Upper lobe of right lung (tissue), 1 donor: ENCODE data around the gene PSME3. TPM values are rescaled to one million over a fixed set of nuclear protein-coding genes. Genes with fewer than 3 reads are reported as not detected.
"Not testable (repeated sequence)": the region's sequence is repeated elsewhere in the genome, so short reads cannot be mapped to it uniquely, and the experiment has no call there.

Source experiments
- ATAC-seq: fragments of 200-7000 bp; cut with Tn5 transposase; one replicate; pipeline ENCODE4 v1.9.1; 2020; ENCODE audit warnings: mild to moderate bottlenecking, moderate library complexity
- DNase-seq: peaks from one replicate; pipeline ENCODE4 v3.0.0-alpha.2; 2020
- H3K27ac ChIP-seq: fragments of 200-600 bp; one replicate; pipeline ENCODE4 v1.8.0; 2022
- H3K27me3 ChIP-seq: fragments of 200-600 bp; one replicate; pipeline ENCODE4 v1.8.0; 2022; ENCODE audit warnings: mild to moderate bottlenecking
- H3K36me3 ChIP-seq: fragments of 200-600 bp; one replicate; pipeline ENCODE4 v1.8.0; 2022
- H3K4me1 ChIP-seq: fragments of 200-600 bp; one replicate; pipeline ENCODE4 v1.8.0; 2022
- H3K4me3 ChIP-seq: fragments of 200-600 bp; one replicate; pipeline ENCODE4 v1.8.0; 2022; ENCODE audit warnings: mild to moderate bottlenecking
- H3K9me3 ChIP-seq: fragments of 200-600 bp; one replicate; pipeline ENCODE4 v1.8.0; 2022
- CTCF ChIP-seq: fragments of 200-600 bp; IDR thresholded peaks from one replicate; pipeline ENCODE4 v1.8.0; 2022; ENCODE audit warnings: antibody characterized with exemption
- intact Hi-C: fragments of 100-400 bp; cut with DNase I; formaldehyde crosslinking; loops from one replicate; pipeline ENCODE4 v1.11.0; 2022
- total RNA-seq: library from RNA; stranded (reverse); fragmentation: NEBNext Ultra II Directional; extraction: Animal tissue kit (Norgen Biotek cat#: 25700); gene quantifications from one replicate; pipeline ENCODE4 v1.2.1, GENCODE V29; 2021
- donor health status: DM: no; HTN: yes; CAD: no; lungs with severe emphysema.

Gene PSME3
- total RNA-seq, 1 donor from 2014 or later = 89.4 TPM

GRCh38 chr17:42853004-42853403 lies 19.8 kb downstream of the PSME3 start:
- no peaks in the 10 kb centered on the region for H3K27me3 ChIP-seq
- ATAC-seq (peak; percentile 5), DNase-seq (peak; percentile 40)
- no peak for TF ChIP-seq CTCF
- H3K36me3 ChIP-seq = no peaks in the 10 kb centered on the region
- H3K4me1 ChIP-seq = peaks cover 11% of the 10 kb centered on the region
- no peaks in the 10 kb centered on the region for H3K9me3 ChIP-seq
- intact Hi-C loops = no loop called here
- H3K4me3 ChIP-seq = peak overlapping the region; percentile 53
- H3K27ac ChIP-seq = peak overlapping the region; percentile 85

GRCh38 chr17:42853597-42853967 lies 20.4 kb downstream of the PSME3 start:
- DNase-seq = peak; percentile 13
- ATAC-seq = no peak
- no peaks in the 10 kb centered on the region for H3K9me3 ChIP-seq
- H3K27me3 ChIP-seq = no peaks in the 10 kb centered on the region
- no peaks in the 10 kb centered on the region for H3K36me3 ChIP-seq
- intact Hi-C loops = no loop called here
- peak overlapping the region; percentile 85 for H3K27ac ChIP-seq
- peak overlapping the region; percentile 53 for H3K4me3 ChIP-seq
- TF ChIP-seq CTCF = no peak
- peaks cover 11% of the 10 kb centered on the region for H3K4me1 ChIP-seq

DNA sequence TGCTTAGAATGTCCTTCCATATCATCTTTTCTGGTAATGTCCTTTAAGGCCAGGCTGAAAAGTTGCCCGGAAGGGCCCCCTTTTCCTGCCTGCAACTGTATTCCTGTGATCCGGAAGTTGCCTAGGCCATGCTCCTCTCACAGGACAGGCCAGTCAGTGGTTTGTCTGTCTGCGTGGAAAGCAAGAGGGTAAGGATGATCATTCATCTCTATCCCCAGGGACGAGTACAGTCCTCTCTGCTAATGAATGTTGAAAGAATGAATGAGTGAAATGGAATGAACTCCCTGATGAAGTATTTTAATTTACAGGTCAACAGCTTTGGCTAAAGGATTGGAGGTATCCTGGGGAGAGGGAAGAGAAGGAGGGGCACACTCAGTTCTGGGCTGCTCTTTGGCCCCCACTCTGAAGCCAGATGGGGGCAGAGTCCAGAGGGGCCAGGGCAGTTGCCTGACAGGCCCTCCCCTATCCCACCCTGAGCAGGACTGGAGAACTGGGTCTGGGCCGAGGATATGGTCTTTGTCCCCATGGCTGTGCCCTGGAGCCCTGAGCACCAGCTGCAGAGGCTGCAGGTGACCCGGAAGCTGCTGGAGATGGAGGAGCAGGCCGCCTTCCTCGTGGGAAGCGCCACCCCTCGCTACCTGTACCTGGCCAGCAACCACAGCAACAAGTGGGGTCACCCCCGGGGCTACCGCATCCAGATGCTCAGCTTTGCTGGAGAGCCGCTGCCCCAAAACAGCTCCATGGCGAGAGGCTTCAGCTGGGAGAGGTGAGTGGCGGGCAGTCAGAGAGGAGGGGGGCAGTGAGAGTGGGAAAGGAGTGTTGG lies 21.0 kb downstream of the PSME3 start:
- Histone ChIP-seq H3K36me3 (no peaks in the 10 kb centered on the region), H3K9me3 (no peaks in the 10 kb centered on the region), H3K27ac (no peak overlapping the region), H3K27me3 (no peaks in the 10 kb centered on the region), H3K4me3 (peak overlapping the region; percentile 53), H3K4me1 (peaks cover 11% of the 10 kb centered on the region)
- intact Hi-C loops = no loop called here
- no peak for TF ChIP-seq CTCF
- DNase-seq (peak; percentile 52), ATAC-seq (no peak)

DNA sequence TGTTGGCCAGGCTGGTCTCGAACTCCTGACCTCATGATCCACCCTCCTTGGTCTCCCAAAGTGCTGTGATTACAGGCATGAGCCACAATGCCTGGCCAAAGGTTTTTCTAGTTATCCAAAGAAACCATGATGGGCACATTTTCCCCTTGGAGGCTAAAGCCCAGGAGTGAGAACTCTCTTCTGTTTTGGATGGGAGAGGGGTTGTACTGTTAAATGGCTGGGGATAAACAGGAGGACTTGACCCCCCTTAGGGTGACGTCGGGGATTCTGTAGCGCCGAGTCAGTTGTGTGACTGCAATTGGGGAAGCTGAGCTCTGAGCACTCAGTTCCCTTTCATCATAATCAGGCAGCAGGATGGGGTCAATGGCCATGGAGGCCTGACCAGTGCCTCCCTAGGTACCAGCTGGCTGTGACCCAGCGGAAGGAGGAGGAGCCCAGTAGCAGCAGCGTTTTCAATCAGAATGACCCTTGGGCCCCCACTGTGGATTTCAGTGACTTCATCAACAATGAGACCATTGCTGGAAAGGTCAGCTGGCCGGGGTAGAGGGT lies 21.9 kb downstream of the PSME3 start:
- ATAC-seq = peak; percentile 50
- Histone ChIP-seq H3K9me3 (no peaks in the 10 kb centered on the region), H3K27me3 (no peaks in the 10 kb centered on the region), H3K27ac (peak overlapping the region; percentile 58), H3K4me1 (peaks cover 4% of the 10 kb centered on the region), H3K4me3 (peak overlapping the region; percentile 53), H3K36me3 (no peaks in the 10 kb centered on the region)
- intact Hi-C loops = no loop called here
- peak; percentile 54 for DNase-seq
- no peak for TF ChIP-seq CTCF

DNA sequence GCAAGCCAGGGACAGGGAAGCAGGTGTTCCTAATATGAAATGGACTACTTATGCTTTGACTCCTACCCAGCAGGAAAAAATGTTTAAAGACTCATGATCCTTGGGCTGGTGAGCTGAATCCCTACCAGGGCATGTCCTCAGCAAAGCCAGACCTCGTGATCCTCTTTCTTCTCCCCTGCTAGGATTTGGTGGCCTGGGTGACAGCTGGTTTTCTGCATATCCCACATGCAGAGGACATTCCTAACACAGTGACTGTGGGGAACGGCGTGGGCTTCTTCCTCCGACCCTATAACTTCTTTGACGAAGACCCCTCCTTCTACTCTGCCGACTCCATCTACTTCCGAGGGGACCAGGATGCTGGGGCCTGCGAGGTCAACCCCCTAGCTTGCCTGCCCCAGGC lies 22.9 kb downstream of the PSME3 start:
- ATAC-seq = peak; percentile 29
- Histone ChIP-seq H3K27ac (peak overlapping the region; percentile 58), H3K4me3 (peak overlapping the region; percentile 53)
- H3K9me3 ChIP-seq, intact Hi-C loops, H3K4me1 ChIP-seq, H3K36me3 ChIP-seq, H3K27me3 ChIP-seq: not testable (repeated sequence)
- peak; percentile 33 for DNase-seq

DNA sequence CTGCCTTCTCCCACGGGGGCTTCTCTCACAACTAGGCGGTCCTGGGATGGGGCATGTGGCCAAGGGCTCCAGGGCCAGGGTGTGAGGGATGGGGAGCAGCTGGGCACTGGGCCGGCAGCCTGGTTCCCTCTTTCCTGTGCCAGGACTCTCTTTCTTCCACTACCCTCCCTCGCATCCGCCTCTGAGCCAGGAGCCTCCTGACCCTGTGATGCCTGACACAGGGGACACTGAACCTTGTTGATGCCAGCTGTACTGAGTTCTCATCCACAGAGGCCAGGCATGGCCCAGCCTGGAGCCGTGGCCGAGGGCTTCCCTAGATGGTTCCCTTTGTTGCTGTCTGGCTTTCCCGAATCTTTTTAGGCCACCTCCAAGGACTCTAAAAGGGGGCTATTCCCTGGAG lies 23.3 kb downstream of the PSME3 start:
- H3K9me3 ChIP-seq, H3K4me1 ChIP-seq, H3K27me3 ChIP-seq, intact Hi-C loops, H3K36me3 ChIP-seq: not testable (repeated sequence)
- peak overlapping the region; percentile 52 for H3K27ac ChIP-seq
- DNase-seq (peak; percentile 53), ATAC-seq (peak; percentile 48)
- H3K4me3 ChIP-seq = peak overlapping the region; percentile 3
